ENCODE results near the gene CPNE1. TPM values are rescaled to one million over a fixed set of nuclear protein-coding genes. Genes with fewer than 3 reads are reported as not detected.
A peak's percentile ranks its signal among the peaks of the same experiment; 100 is the strongest.

CPNE1 gene
- total RNA-seq, 6 donors from 2014 or later: 48.8 to 210 (median 177) TPM

DNA sequence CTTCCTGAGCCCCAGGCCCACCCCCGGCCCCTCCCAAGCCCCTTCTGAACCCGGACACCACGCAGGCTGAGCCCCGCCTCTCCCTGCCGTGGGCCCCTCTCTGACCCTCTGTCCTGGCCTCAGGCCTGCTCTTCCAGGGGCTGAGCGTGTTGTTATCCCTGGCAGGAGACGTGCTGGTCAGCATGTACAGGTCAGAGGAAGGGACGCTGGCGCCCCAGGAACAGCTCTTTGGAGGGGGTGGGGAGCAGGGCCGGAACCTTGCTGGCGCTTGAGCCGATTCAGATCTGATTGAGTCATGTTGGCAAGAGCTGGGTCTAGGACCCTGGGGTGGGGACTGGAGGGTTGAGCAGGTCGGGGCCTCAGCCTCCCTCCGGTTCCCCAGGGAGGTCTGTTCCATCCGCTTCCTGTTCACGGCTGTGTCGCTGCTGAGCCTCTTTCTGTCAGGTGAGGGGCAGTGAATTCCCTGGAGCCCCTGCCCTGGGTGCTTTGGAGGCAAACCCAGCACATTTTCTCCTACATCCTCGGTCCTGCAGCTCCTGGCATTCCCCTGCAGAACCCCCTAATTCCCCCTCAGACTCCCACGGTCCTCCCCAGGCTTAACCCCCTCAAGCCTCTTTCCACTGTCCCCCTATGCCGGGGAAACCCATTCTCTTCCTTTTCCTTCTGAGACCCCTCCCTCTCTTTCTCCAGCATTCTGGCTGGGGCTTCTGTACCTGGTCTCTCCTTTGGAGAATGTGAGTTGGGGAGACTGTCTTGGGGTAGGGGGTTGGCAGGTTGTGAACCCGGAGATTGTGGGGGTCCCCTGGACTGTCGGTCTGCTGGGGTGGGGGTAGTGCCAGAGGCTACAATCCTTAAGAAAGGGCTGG is 47.1 kb downstream of the CPNE1 start:
- 16 to 18% methylated on average over 15 to 17 of the region's 22 CpGs for WGBS, 2 donors
- peak overlapping the region; percentile 57 to 65 (median 62) for H3K4me3 ChIP-seq
- no peaks in the 10 kb centered on the region for H3K9me3 ChIP-seq
- peaks cover 32 to 43% (median 37%) of the 10 kb centered on the region in 4 donors for H3K4me1 ChIP-seq
- H3K27ac ChIP-seq: peak overlapping the region; percentile 73 to 96 (median 88)
- H3K36me3 ChIP-seq: peaks cover 0 to 6% (median 0%) of the 10 kb centered on the region in 4 donors
- no peaks in the 10 kb centered on the region for H3K27me3 ChIP-seq
- ATAC-seq (ENCODE audit: low FRiP score in 2 of 2) (peak; percentile 1 to 4), DNase-seq (peak; percentile 56 to 66)
- TF ChIP-seq POLR2A (IDR thresholded peaks at IDR 0.05): no peak
- TF ChIP-seq POLR2AphosphoS5 (IDR thresholded peaks at IDR 0.05): no peak
- TF ChIP-seq, protein P1, sequence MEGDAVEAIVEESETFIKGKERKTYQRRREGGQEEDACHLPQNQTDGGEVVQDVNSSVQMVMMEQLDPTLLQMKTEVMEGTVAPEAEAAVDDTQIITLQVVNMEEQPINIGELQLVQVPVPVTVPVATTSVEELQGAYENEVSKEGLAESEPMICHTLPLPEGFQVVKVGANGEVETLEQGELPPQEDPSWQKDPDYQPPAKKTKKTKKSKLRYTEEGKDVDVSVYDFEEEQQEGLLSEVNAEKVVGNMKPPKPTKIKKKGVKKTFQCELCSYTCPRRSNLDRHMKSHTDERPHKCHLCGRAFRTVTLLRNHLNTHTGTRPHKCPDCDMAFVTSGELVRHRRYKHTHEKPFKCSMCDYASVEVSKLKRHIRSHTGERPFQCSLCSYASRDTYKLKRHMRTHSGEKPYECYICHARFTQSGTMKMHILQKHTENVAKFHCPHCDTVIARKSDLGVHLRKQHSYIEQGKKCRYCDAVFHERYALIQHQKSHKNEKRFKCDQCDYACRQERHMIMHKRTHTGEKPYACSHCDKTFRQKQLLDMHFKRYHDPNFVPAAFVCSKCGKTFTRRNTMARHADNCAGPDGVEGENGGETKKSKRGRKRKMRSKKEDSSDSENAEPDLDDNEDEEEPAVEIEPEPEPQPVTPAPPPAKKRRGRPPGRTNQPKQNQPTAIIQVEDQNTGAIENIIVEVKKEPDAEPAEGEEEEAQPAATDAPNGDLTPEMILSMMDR (IDR thresholded peaks at IDR 0.05): peak; percentile 16 to 44 (median 30)

GRCh38 chr20:35616465-35617396 is 48.0 kb downstream of the CPNE1 start:
- DNase-seq (peak; percentile 93 to 100), ATAC-seq (ENCODE audit: low FRiP score in 2 of 2) (peak; percentile 76 to 82)
- Histone ChIP-seq H3K36me3 (no peaks in the 10 kb centered on the region), H3K4me3 (peak overlapping the region; percentile 57 to 65 (median 62)), H3K9me3 (no peaks in the 10 kb centered on the region), H3K4me1 (peaks cover 32 to 43% (median 37%) of the 10 kb centered on the region in 4 donors), H3K27me3 (no peaks in the 10 kb centered on the region), H3K27ac (peak overlapping the region; percentile 73 to 96 (median 88))
- 6% methylated on average over 29 to 43 of the region's 57 CpGs for WGBS, 2 donors
- peak in 3 of 4 donors; percentile 39 to 74 (median 68) for TF ChIP-seq POLR2A (IDR thresholded peaks at IDR 0.05)
- peak in 1 of 4 donors; percentile 49 for TF ChIP-seq EP300 (IDR thresholded peaks at IDR 0.05)
- TF ChIP-seq, protein P1 (IDR thresholded peaks at IDR 0.05): no peak
- peak in 1 of 2 donors; percentile 85 for TF ChIP-seq POLR2AphosphoS5 (IDR thresholded peaks at IDR 0.05)

DNA sequence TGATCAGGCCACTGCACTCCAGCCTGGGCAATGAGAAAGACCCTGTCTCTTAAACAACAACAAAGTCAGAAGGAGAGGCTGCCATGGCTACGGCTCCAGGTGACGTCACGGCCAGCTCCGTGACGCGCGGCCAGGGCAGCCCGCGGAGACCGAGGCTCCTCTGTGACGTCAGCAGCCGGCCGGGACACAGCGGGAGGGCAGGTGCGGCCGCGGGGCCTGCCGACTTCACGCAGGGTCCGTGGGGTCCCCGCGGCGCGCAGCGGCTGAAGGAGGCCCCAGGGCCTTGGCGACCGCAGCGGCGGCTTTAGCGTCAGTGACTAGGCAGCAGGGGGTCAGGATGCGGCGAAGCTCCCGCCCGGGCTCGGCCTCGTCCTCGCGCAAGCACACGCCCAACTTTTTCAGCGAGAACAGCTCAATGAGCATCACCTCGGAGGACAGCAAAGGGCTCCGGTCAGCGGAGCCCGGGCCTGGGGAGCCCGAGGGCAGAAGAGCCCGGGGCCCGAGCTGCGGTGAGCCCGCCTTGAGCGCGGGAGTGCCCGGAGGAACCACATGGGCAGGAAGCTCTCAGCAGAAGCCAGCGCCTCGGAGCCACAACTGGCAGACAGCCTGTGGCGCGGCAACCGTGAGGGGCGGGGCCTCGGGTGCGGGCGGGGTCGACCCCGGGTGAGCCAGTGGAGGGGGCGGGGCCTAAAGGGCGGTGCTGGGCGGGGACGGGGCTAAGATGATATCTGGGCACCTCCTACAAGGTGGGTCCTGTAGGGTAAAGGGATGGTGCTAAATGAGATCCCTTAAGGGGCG is 48.8 kb downstream of the CPNE1 start, which contains the start of gene SPAG4:
Gene SPAG4, plus strand, starts transcription at position 163 of the 798 bp plus-strand sequence. Its CDS starts 175 bp downstream, at position 338.
- TF ChIP-seq POLR2AphosphoS5 (IDR thresholded peaks at IDR 0.05): peak; percentile 62 to 63
- TF ChIP-seq, protein P1 (IDR thresholded peaks at IDR 0.05): peak in 2 of 6 experiments; percentile 9 to 12
- no peak for TF ChIP-seq EP300 (IDR thresholded peaks at IDR 0.05)
- TF ChIP-seq POLR2A (IDR thresholded peaks at IDR 0.05): peak in 2 of 4 donors; percentile 71 to 94
- no peaks in the 10 kb centered on the region for H3K9me3 ChIP-seq
- DNase-seq (peak; percentile 80 to 100), ATAC-seq (ENCODE audit: low FRiP score in 2 of 2) (peak; percentile 94 to 98)
- WGBS, 2 donors: 0 to 1% methylated on average over 1 to 38 of the region's 68 CpGs
- H3K27me3 ChIP-seq: no peaks in the 10 kb centered on the region
- H3K27ac ChIP-seq: peak within 1 kb of the TSS; percentile 86 to 96 (median 91)
- no peaks in the 10 kb centered on the region for H3K36me3 ChIP-seq
- peak within 1 kb of the TSS; percentile 57 to 65 (median 62) for H3K4me3 ChIP-seq
- peaks cover 32 to 43% (median 37%) of the 10 kb centered on the region in 4 donors for H3K4me1 ChIP-seq

DNA sequence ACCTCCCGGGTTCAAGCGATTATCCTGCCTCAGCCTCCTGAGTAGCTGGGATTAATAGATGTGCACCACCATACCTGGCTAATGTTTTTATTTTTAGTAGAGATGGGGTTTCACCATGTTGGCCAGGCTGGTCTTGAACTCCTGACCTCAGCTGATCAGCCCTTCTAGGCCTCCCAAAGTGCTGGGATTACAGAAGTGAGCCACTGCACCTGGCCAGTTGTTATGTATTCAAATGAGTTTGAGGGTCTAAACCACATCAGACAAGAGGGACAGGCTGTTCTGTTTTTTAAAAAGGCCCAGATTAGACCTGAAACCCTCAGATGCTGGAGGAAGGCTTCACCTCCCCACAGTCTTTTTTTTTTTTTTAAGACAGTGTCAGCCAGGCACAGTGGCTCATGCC is 53.2 kb downstream of the CPNE1 start:
- Histone ChIP-seq H3K4me3 (no peak overlapping the region), H3K36me3 (no peaks in the 10 kb centered on the region), H3K27me3 (no peaks in the 10 kb centered on the region), H3K9me3 (no peaks in the 10 kb centered on the region), H3K27ac (no peak overlapping the region), H3K4me1 (peaks cover 6 to 9% (median 7%) of the 10 kb centered on the region in 4 donors)
- no peak for DNase-seq
- no peak for ATAC-seq (ENCODE audit: low FRiP score in 2 of 2)
- no peak for TF ChIP-seq POLR2A (IDR thresholded peaks at IDR 0.05)
- TF ChIP-seq, protein P1 (IDR thresholded peaks at IDR 0.05): no peak
- no peak for TF ChIP-seq POLR2AphosphoS5 (IDR thresholded peaks at IDR 0.05)
- TF ChIP-seq EP300 (IDR thresholded peaks at IDR 0.05): no peak
- WGBS, 2 donors: 91 to 100% methylated on average over 2 of the region's 2 CpGs

Data from upper lobe of left lung (tissue), 6 donors.